ENCODE results near the gene MEF2B.

The MEF2B gene

GRCh38 chr19:19205416-19206410 is 35.6 kb upstream of the MEF2B start:
- peaks cover 3 to 11% of the 10 kb centered on the region in 2 donors for H3K36me3 Mint-ChIP-seq
- H3K27me3 Mint-ChIP-seq: peaks cover 14 to 18% of the 10 kb centered on the region in 2 donors
- peaks cover 8% of the 10 kb centered on the region in 2 donors for H3K9me3 Mint-ChIP-seq
- no peak overlapping the region for H3K4me3 Mint-ChIP-seq
- DNase-seq (no peak), ATAC-seq (replicated peaks) (no peak)
- H3K4me1 Mint-ChIP-seq: peaks cover 24 to 49% of the 10 kb centered on the region in 2 donors
- no peak overlapping the region for H3K27ac Mint-ChIP-seq

DNA sequence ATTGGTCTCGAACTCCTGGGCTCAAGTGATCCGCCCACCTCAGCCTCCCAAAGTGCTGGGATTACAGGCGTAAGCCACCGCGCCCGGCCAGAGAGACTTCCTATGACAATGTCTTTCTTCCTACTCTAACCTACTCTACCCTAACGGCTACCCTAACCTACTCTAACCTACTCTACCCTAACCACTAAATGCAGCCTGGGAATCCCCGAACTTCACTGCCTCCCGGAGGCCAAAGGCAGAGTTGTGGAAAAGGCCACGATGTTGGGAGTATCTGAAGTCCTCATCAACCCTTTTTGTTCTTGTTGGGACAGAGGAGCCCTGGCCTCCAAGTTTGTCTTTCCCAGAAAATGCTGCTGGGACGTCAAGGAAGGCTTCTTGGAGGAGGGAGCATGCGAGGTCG is 34.1 kb upstream of the MEF2B start:
- Mint-ChIP-seq H3K4me3 (peak overlapping the region; percentile 93 to 95), H3K27ac (peak overlapping the region; percentile 62), H3K9me3 (peaks cover 8% of the 10 kb centered on the region in 2 donors), H3K27me3 (peaks cover 4 to 9% of the 10 kb centered on the region in 2 donors), H3K4me1 (peaks cover 27 to 52% of the 10 kb centered on the region in 2 donors), H3K36me3 (peaks cover 7 to 16% of the 10 kb centered on the region in 2 donors)
- no peak for ATAC-seq (replicated peaks)
- no peak for DNase-seq

DNA sequence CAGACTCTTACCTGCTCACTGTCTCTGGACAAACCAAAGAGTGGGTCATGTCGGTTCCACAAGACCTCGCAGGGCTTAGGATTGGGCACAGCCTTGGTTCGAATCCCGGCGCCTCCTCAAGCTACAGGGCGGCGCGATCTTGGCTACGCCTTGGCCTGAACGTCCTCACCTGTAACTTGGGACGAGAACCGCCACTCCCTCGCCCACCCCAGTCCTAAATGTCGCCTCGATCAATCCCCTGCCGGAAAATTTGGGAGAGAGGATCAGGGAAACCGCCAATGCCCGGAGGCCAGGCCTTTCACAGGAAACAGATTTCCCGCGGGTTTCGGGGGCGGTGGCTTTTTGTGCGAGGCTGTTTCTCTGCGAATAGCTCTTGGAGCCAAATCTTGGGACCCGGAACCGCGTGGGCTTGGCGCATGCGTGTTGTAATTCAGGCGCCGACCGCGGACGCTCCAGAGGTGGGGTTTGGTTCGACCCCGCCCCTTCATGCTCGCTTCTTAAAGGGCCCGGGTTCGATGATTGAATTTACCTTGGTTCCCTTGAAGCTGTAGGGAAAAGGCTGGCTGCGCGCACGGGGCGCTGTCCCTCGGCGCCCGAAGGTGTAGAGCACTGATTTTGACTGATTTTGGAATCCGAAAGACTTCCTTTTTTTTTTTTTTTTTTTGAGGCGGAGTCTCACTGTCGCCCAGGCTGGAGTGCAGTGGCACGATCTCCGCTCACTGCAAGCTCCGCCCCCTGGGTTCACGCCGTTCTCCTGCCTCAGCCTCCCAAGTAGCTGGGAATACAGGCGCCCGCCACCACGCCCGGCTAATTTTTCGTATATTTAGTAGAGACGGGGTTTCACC is 33.2 kb upstream of the MEF2B start, which contains the start of gene NR2C2AP:
Gene NR2C2AP, minus strand, starts transcription at position 403 of the 845 bp plus-strand sequence. Its CDS starts 354 bp downstream, at position 49.
- Mint-ChIP-seq H3K4me3 (peak within 1 kb of the TSS; percentile 93 to 95), H3K27ac (peak within 1 kb of the TSS; percentile 95), H3K4me1 (peaks cover 29 to 53% of the 10 kb centered on the region in 2 donors), H3K9me3 (peaks cover 8% of the 10 kb centered on the region in 2 donors), H3K36me3 (peaks cover 15 to 24% of the 10 kb centered on the region in 2 donors), H3K27me3 (peaks cover 4 to 9% of the 10 kb centered on the region in 2 donors)
- ATAC-seq (replicated peaks) (peak; percentile 88 to 90), DNase-seq (peak; percentile 87)

GRCh38 chr19:19202707-19203011 is 32.6 kb upstream of the MEF2B start:
- H3K27me3 Mint-ChIP-seq: peaks cover 4 to 7% of the 10 kb centered on the region in 2 donors
- DNase-seq: no peak
- peaks cover 5 to 7% of the 10 kb centered on the region in 2 donors for H3K9me3 Mint-ChIP-seq
- H3K4me1 Mint-ChIP-seq: peaks cover 26 to 49% of the 10 kb centered on the region in 2 donors
- peak overlapping the region; percentile 95 for H3K27ac Mint-ChIP-seq
- ATAC-seq (replicated peaks): peak; percentile 3 to 13
- peaks cover 20 to 30% of the 10 kb centered on the region in 2 donors for H3K36me3 Mint-ChIP-seq
- peak overlapping the region; percentile 93 to 95 for H3K4me3 Mint-ChIP-seq

DNA sequence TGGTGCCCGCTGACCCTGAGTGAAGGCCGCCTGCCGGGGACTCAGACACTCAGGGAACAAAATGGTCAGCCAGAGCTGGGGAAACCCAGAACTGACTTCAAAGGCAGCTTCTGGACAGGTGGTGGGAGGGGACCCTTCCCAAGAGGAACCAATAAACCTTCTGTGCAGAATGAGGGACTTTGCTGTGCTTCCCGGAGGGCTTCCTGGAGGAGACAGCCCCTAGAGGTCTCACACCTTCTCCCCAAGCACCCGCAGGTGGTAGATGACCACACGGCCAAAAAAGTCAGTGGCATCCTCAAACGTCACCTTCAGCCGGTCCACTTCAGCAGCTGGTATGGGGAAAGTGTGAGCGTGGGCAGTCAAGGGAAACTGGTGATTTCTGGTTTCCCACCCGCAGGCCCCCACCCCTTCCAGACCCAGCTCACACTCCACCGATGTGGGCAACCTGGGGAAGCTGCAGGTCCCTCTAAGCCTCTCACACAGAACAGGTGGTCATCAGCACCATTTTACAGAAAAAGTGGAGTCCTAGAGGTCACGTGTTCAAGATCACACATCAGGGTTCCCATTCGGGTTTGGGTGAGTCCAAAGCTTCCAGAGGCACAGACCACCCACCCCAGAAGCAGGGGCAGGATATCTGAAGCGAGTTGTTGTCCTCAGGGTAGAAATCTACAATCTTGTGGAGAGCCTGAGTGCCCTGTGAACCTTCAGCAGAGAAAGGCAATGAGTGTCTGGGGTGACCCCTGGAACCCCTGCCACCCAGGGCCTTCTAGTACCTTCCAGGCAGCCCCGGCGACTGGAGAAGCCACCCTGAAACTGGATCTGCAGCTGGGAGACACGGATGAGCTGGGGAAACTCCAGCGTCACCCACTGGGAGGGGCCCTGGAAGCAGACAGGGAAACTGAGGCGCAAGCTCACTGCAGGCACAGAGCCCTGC is 31.9 kb upstream of the MEF2B start:
- H3K36me3 Mint-ChIP-seq: peaks cover 25 to 37% of the 10 kb centered on the region in 2 donors
- no peak for ATAC-seq (replicated peaks)
- H3K4me1 Mint-ChIP-seq: peaks cover 19 to 42% of the 10 kb centered on the region in 2 donors
- H3K9me3 Mint-ChIP-seq: peaks cover 0 to 2% of the 10 kb centered on the region in 2 donors
- no peak for DNase-seq
- peaks cover 0 to 4% of the 10 kb centered on the region in 2 donors for H3K27me3 Mint-ChIP-seq
- H3K4me3 Mint-ChIP-seq: peak overlapping the region; percentile 93 to 95
- peak overlapping the region; percentile 95 for H3K27ac Mint-ChIP-seq

DNA sequence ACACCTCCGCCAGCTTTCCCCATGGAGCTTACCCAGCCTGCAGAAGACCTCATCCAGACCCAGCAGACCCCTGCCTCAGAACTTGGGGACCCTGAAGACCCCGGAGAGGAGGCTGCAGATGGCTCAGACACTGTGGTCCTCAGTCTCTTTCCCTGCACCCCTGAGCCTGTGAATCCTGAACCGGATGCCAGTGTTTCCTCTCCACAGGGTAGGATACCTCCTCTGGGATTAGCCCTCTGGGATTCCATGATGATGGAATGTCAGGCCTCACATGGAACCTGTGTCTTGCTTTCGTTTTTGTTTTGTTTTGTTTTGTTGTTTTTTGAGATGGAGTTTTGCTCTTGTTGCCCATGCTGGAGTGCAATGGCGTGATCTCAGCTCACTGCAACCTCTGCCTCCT is 23.9 kb upstream of the MEF2B start:
- peak overlapping the region; percentile 95 to 96 for H3K4me3 Mint-ChIP-seq

GRCh38 chr19:19192910-19193423 is 22.9 kb upstream of the MEF2B start:
- ATAC-seq (replicated peaks) (peak; percentile 17 to 20), DNase-seq (no peak)
- peaks cover 27 to 48% of the 10 kb centered on the region in 2 donors for H3K4me1 Mint-ChIP-seq
- H3K36me3 Mint-ChIP-seq: peaks cover 37 to 53% of the 10 kb centered on the region in 2 donors
- H3K4me3 Mint-ChIP-seq: peak overlapping the region; percentile 95 to 96
- no peaks in the 10 kb centered on the region for H3K9me3 Mint-ChIP-seq
- no peaks in the 10 kb centered on the region for H3K27me3 Mint-ChIP-seq
- H3K27ac Mint-ChIP-seq: peak overlapping the region; percentile 99

More for the DNA sequence above, 23.9 kb upstream of the MEF2B start:
- H3K27me3 Mint-ChIP-seq: no peaks in the 10 kb centered on the region
- peak overlapping the region; percentile 92 for H3K27ac Mint-ChIP-seq
- H3K36me3 Mint-ChIP-seq: peaks cover 40 to 55% of the 10 kb centered on the region in 2 donors
- ATAC-seq (replicated peaks): no peak
- no peaks in the 10 kb centered on the region for H3K9me3 Mint-ChIP-seq
- DNase-seq: no peak
- peaks cover 27 to 39% of the 10 kb centered on the region in 2 donors for H3K4me1 Mint-ChIP-seq

GRCh38 chr19:19192078-19192882 is 22.2 kb upstream of the MEF2B start, which contains the start of the genes BORCS8 and RFXANK:
BORCS8 (minus strand) TSS chr19:19192152; CDS start chr19:19192117, 35 bp downstream.
RFXANK (plus strand) TSS chr19:19192258; CDS start chr19:19193947, 1,689 bp downstream.
- Mint-ChIP-seq H3K4me3 (peak within 1 kb of the TSS; percentile 95 to 96), H3K27ac (peak within 1 kb of the TSS; percentile 99), H3K4me1 (peaks cover 27 to 48% of the 10 kb centered on the region in 2 donors), H3K9me3 (no peaks in the 10 kb centered on the region), H3K36me3 (peaks cover 31 to 46% of the 10 kb centered on the region in 2 donors), H3K27me3 (no peaks in the 10 kb centered on the region)
- DNase-seq: peak; percentile 99
- peak; percentile 85 to 88 for ATAC-seq (replicated peaks)

DNA sequence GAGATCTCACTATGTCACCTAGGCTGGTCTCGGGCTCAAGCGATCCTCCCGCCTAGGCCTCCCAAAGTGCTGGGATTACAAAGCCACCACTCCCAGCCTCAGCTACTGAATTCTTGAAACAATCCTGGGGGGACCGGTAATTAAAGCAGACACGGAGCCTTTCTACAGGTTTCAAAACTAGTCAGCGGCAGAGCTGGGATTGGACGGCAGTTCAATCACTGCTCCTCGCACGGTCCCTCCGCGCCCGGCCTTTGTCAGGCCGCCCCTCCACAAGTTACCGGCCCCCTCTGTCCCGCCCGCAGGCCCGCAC is 21.7 kb upstream of the MEF2B start:
- peak overlapping the region; percentile 99 for H3K27ac Mint-ChIP-seq
- DNase-seq (no peak), ATAC-seq (replicated peaks) (no peak)
- peak overlapping the region; percentile 95 to 96 for H3K4me3 Mint-ChIP-seq
- peaks cover 32 to 46% of the 10 kb centered on the region in 2 donors for H3K36me3 Mint-ChIP-seq
- H3K4me1 Mint-ChIP-seq: peaks cover 27 to 50% of the 10 kb centered on the region in 2 donors
- no peaks in the 10 kb centered on the region for H3K27me3 Mint-ChIP-seq
- H3K9me3 Mint-ChIP-seq: peaks cover under 1 to 1% of the 10 kb centered on the region in 2 donors

- Mint-ChIP-seq H3K4me3 (no peak overlapping the region), H3K36me3 (peaks cover 39 to 56% of the 10 kb centered on the region in 2 donors), H3K4me1 (peaks cover 30 to 42% of the 10 kb centered on the region in 2 donors), H3K27me3 (no peaks in the 10 kb centered on the region), H3K9me3 (peaks cover 8 to 9% of the 10 kb centered on the region in 2 donors), H3K27ac (peak overlapping the region; percentile 69)
- DNase-seq: no peak
- no peak for ATAC-seq (replicated peaks)
Measured at GRCh38 chr19:19186742-19187141, 16.7 kb upstream of the MEF2B start.

- DNase-seq (no peak), ATAC-seq (replicated peaks) (peak; percentile 75 to 79)
- no peak overlapping the region for H3K4me3 Mint-ChIP-seq
- H3K27ac Mint-ChIP-seq: peak overlapping the region; percentile 69
- H3K4me1 Mint-ChIP-seq: peaks cover 30 to 42% of the 10 kb centered on the region in 2 donors
- peaks cover 40 to 59% of the 10 kb centered on the region in 2 donors for H3K36me3 Mint-ChIP-seq
- no peaks in the 10 kb centered on the region for H3K27me3 Mint-ChIP-seq
- H3K9me3 Mint-ChIP-seq: peaks cover 8 to 9% of the 10 kb centered on the region in 2 donors
Measured at GRCh38 chr19:19185853-19186740, 16.0 kb upstream of the MEF2B start.
